ENCODE measurements around the gene DNPH1.

Gene DNPH1

GRCh38 chr6:43262000-43262779, 32.9 kb upstream of the DNPH1 start:
- Histone ChIP-seq H3K9me3 (ENCODE audit: insufficient read depth, low read depth, low read length) (no peaks in the 10 kb centered on the region), H3K27me3 (ENCODE audit: insufficient read depth, low read length) (no peaks in the 10 kb centered on the region), H3K27ac (ENCODE audit: low read length) (no peak overlapping the region), H3K9ac (ENCODE audit: low read depth, low read length) (no peak overlapping the region), H3K36me3 (ENCODE audit: insufficient read depth, low read depth, low read length) (no peaks in the 10 kb centered on the region), H3K4me3 (ENCODE audit: low read length) (no peak overlapping the region), H3K4me1 (ENCODE audit: insufficient read depth, low read length) (no peaks in the 10 kb centered on the region; the same call in 1 of the 2 replicates)

GRCh38 chr6:43261198-43261597, 31.9 kb upstream of the DNPH1 start:
- Histone ChIP-seq H3K27me3 (ENCODE audit: insufficient read depth, low read length) (no peaks in the 10 kb centered on the region), H3K36me3 (ENCODE audit: insufficient read depth, low read depth, low read length) (no peaks in the 10 kb centered on the region), H3K9me3 (ENCODE audit: insufficient read depth, low read depth, low read length) (no peaks in the 10 kb centered on the region), H3K9ac (ENCODE audit: low read depth, low read length) (no peak overlapping the region), H3K27ac (ENCODE audit: low read length) (no peak overlapping the region), H3K4me3 (ENCODE audit: low read length) (no peak overlapping the region), H3K4me1 (ENCODE audit: insufficient read depth, low read length) (no peaks in the 10 kb centered on the region)

GRCh38 chr6:43260791-43261190, 31.5 kb upstream of the DNPH1 start:
- no peak overlapping the region for H3K27ac ChIP-seq (ENCODE audit: low read length)
- H3K9me3 ChIP-seq (ENCODE audit: insufficient read depth, low read depth, low read length), result no peaks in the 10 kb centered on the region
- no peaks in the 10 kb centered on the region for H3K27me3 ChIP-seq (ENCODE audit: insufficient read depth, low read length)
- no peak overlapping the region for H3K9ac ChIP-seq (ENCODE audit: low read depth, low read length)
- no peak overlapping the region for H3K4me3 ChIP-seq (ENCODE audit: low read length)
- H3K36me3 ChIP-seq (ENCODE audit: insufficient read depth, low read depth, low read length), result no peaks in the 10 kb centered on the region
- H3K4me1 ChIP-seq (ENCODE audit: insufficient read depth, low read length), result no peaks in the 10 kb centered on the region

GRCh38 chr6:43258807-43259686, 29.8 kb upstream of the DNPH1 start:
- Histone ChIP-seq H3K4me3 (ENCODE audit: low read length) (no peak overlapping the region), H3K36me3 (ENCODE audit: insufficient read depth, low read depth, low read length) (no peaks in the 10 kb centered on the region), H3K27me3 (ENCODE audit: insufficient read depth, low read length) (no peaks in the 10 kb centered on the region), H3K9ac (ENCODE audit: low read depth, low read length) (no peak overlapping the region), H3K9me3 (ENCODE audit: insufficient read depth, low read depth, low read length) (no peaks in the 10 kb centered on the region), H3K27ac (ENCODE audit: low read length) (no peak overlapping the region), H3K4me1 (ENCODE audit: insufficient read depth, low read length) (no peaks in the 10 kb centered on the region)

- Histone ChIP-seq H3K4me3 (ENCODE audit: low read length) (no peak overlapping the region), H3K9me3 (ENCODE audit: insufficient read depth, low read depth, low read length) (no peaks in the 10 kb centered on the region), H3K4me1 (ENCODE audit: insufficient read depth, low read length) (no peaks in the 10 kb centered on the region), H3K27me3 (ENCODE audit: insufficient read depth, low read length) (no peaks in the 10 kb centered on the region), H3K9ac (ENCODE audit: low read depth, low read length) (no peak overlapping the region), H3K36me3 (ENCODE audit: insufficient read depth, low read depth, low read length) (no peaks in the 10 kb centered on the region), H3K27ac (ENCODE audit: low read length) (no peak overlapping the region)
Observed at GRCh38 chr6:43258180-43258579, 28.9 kb upstream of the DNPH1 start.

- no peaks in the 10 kb centered on the region for H3K9me3 ChIP-seq (ENCODE audit: insufficient read depth, low read depth, low read length)
- no peaks in the 10 kb centered on the region for H3K36me3 ChIP-seq (ENCODE audit: insufficient read depth, low read depth, low read length)
- H3K27me3 ChIP-seq (ENCODE audit: insufficient read depth, low read length), result no peaks in the 10 kb centered on the region
- no peak overlapping the region for H3K27ac ChIP-seq (ENCODE audit: low read length)
- no peak overlapping the region for H3K9ac ChIP-seq (ENCODE audit: low read depth, low read length)
- H3K4me3 ChIP-seq (ENCODE audit: low read length), result no peak overlapping the region
- no peaks in the 10 kb centered on the region for H3K4me1 ChIP-seq (ENCODE audit: insufficient read depth, low read length)
Observed at GRCh38 chr6:43257367-43258145, 28.3 kb upstream of the DNPH1 start.

GRCh38 chr6:43256670-43257366, 27.5 kb upstream of the DNPH1 start:
- Histone ChIP-seq H3K27ac (ENCODE audit: low read length) (no peak overlapping the region), H3K9me3 (ENCODE audit: insufficient read depth, low read depth, low read length) (no peaks in the 10 kb centered on the region), H3K4me3 (ENCODE audit: low read length) (no peak overlapping the region), H3K27me3 (ENCODE audit: insufficient read depth, low read length) (no peaks in the 10 kb centered on the region; the same call in 1 of the 2 replicates), H3K36me3 (ENCODE audit: insufficient read depth, low read depth, low read length) (no peaks in the 10 kb centered on the region), H3K4me1 (ENCODE audit: insufficient read depth, low read length) (no peaks in the 10 kb centered on the region), H3K9ac (ENCODE audit: low read depth, low read length) (no peak overlapping the region)

- H3K36me3 ChIP-seq (ENCODE audit: insufficient read depth, low read depth, low read length), result no peaks in the 10 kb centered on the region
- H3K4me3 ChIP-seq (ENCODE audit: low read length), result no peak overlapping the region
- no peaks in the 10 kb centered on the region for H3K9me3 ChIP-seq (ENCODE audit: insufficient read depth, low read depth, low read length)
Observed at GRCh38 chr6:43255408-43256054, 26.2 kb upstream of the DNPH1 start.

GRCh38 chr6:43254846-43255245, 25.6 kb upstream of the DNPH1 start:
- Histone ChIP-seq H3K27me3 (ENCODE audit: insufficient read depth, low read length) (peaks cover 5% of the 10 kb centered on the region; the same call in 1 of the 2 replicates), H3K27ac (ENCODE audit: low read length) (no peak overlapping the region), H3K36me3 (ENCODE audit: insufficient read depth, low read depth, low read length) (no peaks in the 10 kb centered on the region), H3K9me3 (ENCODE audit: insufficient read depth, low read depth, low read length) (no peaks in the 10 kb centered on the region), H3K9ac (ENCODE audit: low read depth, low read length) (no peak overlapping the region), H3K4me3 (ENCODE audit: low read length) (no peak overlapping the region), H3K4me1 (ENCODE audit: insufficient read depth, low read length) (no peaks in the 10 kb centered on the region)

More at GRCh38 chr6:43255408-43256054, 26.2 kb upstream of the DNPH1 start:
- Histone ChIP-seq H3K27me3 (ENCODE audit: insufficient read depth, low read length) (peaks cover 5% of the 10 kb centered on the region; the same call in 1 of the 2 replicates), H3K9ac (ENCODE audit: low read depth, low read length) (no peak overlapping the region), H3K4me1 (ENCODE audit: insufficient read depth, low read length) (no peaks in the 10 kb centered on the region), H3K27ac (ENCODE audit: low read length) (no peak overlapping the region)

- Histone ChIP-seq H3K9ac (ENCODE audit: low read depth, low read length) (no peak overlapping the region), H3K36me3 (ENCODE audit: insufficient read depth, low read depth, low read length) (no peaks in the 10 kb centered on the region), H3K9me3 (ENCODE audit: insufficient read depth, low read depth, low read length) (no peaks in the 10 kb centered on the region), H3K4me3 (ENCODE audit: low read length) (no peak overlapping the region), H3K27ac (ENCODE audit: low read length) (no peak overlapping the region), H3K27me3 (ENCODE audit: insufficient read depth, low read length) (peaks cover 5% of the 10 kb centered on the region; the same call in 1 of the 2 replicates), H3K4me1 (ENCODE audit: insufficient read depth, low read length) (no peaks in the 10 kb centered on the region)
Observed at GRCh38 chr6:43254138-43254817, 25.0 kb upstream of the DNPH1 start.
